Breast epithelium (tissue), 4 donors: Measurements from ENCODE around the gene GAB2. TPM values are rescaled to one million over a fixed set of nuclear protein-coding genes. Genes with fewer than 3 reads are reported as not detected.

ENCODE experiments used
- DNase-seq, 2 donors: peaks; one replicate each; pipeline ENCODE4 v3.0.0-alpha.2; 2019; ENCODE audit warnings: low spot score in 2 of 2
- H3K27ac ChIP-seq, 2 donors: fragments of 200-600 bp; sonication (generic) in 1 of 2; one replicate each; pipeline ENCODE4 v1.5.1; 2016 to 2019; ENCODE audit warnings: mild to moderate bottlenecking in 1 of 2
- H3K27me3 ChIP-seq, 2 donors: fragments of 200-600 bp; sonication (generic) in 1 of 2; one replicate each; pipeline versions ENCODE4 v1.5.1 to v1.6.0; 2017 to 2019; ENCODE audit warnings: control low read depth in 1 of 2, mild to moderate bottlenecking in 1 of 2
- H3K36me3 ChIP-seq: fragments of 200-600 bp; one replicate; pipeline ENCODE4 v1.5.1; 2019
- H3K4me1 ChIP-seq, 2 donors: fragments of 200-600 bp; sonication (generic); one replicate each; pipeline ENCODE4 v1.5.1; 2016 to 2019; ENCODE audit warnings: control low read depth in 1 of 2
- H3K4me3 ChIP-seq, 3 donors: fragments of 200-600 bp; sonication (generic); 1 replicate in 2 of 3; 2 replicates in 1 of 3; pipeline ENCODE4 v1.5.1; 2016 to 2019; ENCODE audit warnings: mild to moderate bottlenecking in 3 of 3, moderate library complexity in 2 of 3
- H3K9me3 ChIP-seq, 2 donors: fragments of 200-600 bp; sonication (generic) in 1 of 2; one replicate each; pipeline ENCODE4 v1.5.1; 2016 to 2019; ENCODE audit warnings: control low read depth in 1 of 2
- POLR2A ChIP-seq: fragments of 450-650 bp; IDR thresholded peaks from one replicate; pipeline ENCODE4 v1.6.1; 2016; ENCODE audit warnings: antibody characterized with exemption, mild to moderate bottlenecking, moderate library complexity
- POLR2AphosphoS5 ChIP-seq, 3 donors: sonication (generic); formaldehyde crosslinking; IDR thresholded peaks; one replicate each; pipeline ENCODE4 v1.6.1; 2017; ENCODE audit warnings: antibody characterized with exemption in 3 of 3
- intact Hi-C: fragments of 100-400 bp; cut with DNase I; formaldehyde crosslinking; loops from one replicate; pipeline ENCODE4 v1.15.1; 2023; ENCODE audit warnings: low total_unique reads
- total RNA-seq, 3 donors: library from RNA; depleted of rRNA; stranded (reverse); fragments of >200 nt; gene quantifications; one replicate each; pipeline ENCODE4 v1.1.0, GENCODE V29; 2016
- TF ChIP-seq, protein P1 (sequence below), 3 donors: fragments of 450-650 bp; IDR thresholded peaks; one replicate each; pipeline ENCODE4 v1.5.1; 2016 to 2017; ENCODE audit warnings: antibody characterized with exemption in 3 of 3, mild to moderate bottlenecking in 3 of 3, moderate library complexity in 3 of 3

The GAB2 gene
- total RNA-seq, 3 donors from 2014 or later: 22.9 to 43.8 (median 24.9) TPM

DNA sequence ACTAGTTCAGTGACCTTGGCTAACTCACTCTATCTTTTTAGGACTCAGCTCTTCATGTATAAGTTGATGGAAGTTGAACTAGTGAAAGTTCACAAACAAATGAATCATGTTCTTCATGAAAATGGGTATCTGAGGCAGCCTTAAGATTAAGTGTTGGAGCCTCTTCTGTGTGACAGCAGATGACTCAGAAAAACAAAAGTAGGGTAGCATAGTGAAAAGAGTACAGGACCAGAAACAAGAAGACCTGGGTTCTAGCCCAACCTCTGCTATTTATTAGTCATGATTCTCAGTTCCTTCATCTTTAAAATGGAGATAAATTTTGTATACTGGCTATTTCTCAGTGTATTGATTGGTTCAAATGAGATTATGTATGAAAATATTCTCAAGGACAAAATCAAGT is 168.7 kb downstream of the GAB2 start:
- DNase-seq: no peak
- intact Hi-C loops: no loop called here
- no peaks in the 10 kb centered on the region for H3K4me1 ChIP-seq
- H3K9me3 ChIP-seq: no peaks in the 10 kb centered on the region
- no peak overlapping the region for H3K4me3 ChIP-seq
- TF ChIP-seq, protein P1, sequence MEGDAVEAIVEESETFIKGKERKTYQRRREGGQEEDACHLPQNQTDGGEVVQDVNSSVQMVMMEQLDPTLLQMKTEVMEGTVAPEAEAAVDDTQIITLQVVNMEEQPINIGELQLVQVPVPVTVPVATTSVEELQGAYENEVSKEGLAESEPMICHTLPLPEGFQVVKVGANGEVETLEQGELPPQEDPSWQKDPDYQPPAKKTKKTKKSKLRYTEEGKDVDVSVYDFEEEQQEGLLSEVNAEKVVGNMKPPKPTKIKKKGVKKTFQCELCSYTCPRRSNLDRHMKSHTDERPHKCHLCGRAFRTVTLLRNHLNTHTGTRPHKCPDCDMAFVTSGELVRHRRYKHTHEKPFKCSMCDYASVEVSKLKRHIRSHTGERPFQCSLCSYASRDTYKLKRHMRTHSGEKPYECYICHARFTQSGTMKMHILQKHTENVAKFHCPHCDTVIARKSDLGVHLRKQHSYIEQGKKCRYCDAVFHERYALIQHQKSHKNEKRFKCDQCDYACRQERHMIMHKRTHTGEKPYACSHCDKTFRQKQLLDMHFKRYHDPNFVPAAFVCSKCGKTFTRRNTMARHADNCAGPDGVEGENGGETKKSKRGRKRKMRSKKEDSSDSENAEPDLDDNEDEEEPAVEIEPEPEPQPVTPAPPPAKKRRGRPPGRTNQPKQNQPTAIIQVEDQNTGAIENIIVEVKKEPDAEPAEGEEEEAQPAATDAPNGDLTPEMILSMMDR (IDR thresholded peaks at IDR 0.05): no peak
- TF ChIP-seq POLR2AphosphoS5 (IDR thresholded peaks at IDR 0.05): no peak
- no peak for TF ChIP-seq POLR2A
- H3K36me3 ChIP-seq: no peaks in the 10 kb centered on the region
- no peak overlapping the region for H3K27ac ChIP-seq
- H3K27me3 ChIP-seq: no peaks in the 10 kb centered on the region

DNA sequence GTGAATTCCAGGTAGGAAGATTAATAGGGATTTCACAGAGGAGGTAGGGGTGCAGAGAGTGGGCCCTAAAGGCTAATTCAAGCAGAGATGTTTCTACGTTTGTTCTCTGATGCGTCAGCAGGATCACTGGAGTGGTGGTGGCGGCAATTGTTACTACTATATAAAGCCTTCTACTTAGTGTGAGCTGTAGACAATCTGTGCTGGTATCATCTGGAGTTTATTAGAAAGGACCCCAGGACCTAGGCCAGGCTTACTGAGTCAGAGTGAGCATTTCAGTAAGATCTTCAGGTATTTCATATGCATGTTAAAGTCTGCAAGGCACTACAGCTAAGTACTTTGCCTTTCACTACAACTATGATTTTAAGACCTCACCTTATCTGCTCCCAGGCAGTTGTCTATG is 169.4 kb downstream of the GAB2 start:
- intact Hi-C loops: no loop called here
- no peaks in the 10 kb centered on the region for H3K9me3 ChIP-seq
- no peaks in the 10 kb centered on the region for H3K27me3 ChIP-seq
- DNase-seq: no peak
- H3K4me3 ChIP-seq: no peak overlapping the region
- no peak overlapping the region for H3K27ac ChIP-seq
- H3K36me3 ChIP-seq: no peaks in the 10 kb centered on the region
- H3K4me1 ChIP-seq: no peaks in the 10 kb centered on the region
- TF ChIP-seq POLR2AphosphoS5 (IDR thresholded peaks at IDR 0.05) (no peak), POLR2A (no peak)
- TF ChIP-seq, protein P1 (IDR thresholded peaks at IDR 0.05): no peak

GRCh38 chr11:78244546-78245255 is 172.9 kb downstream of the GAB2 start:
- Histone ChIP-seq H3K4me3 (no peak overlapping the region), H3K4me1 (no peaks in the 10 kb centered on the region), H3K27me3 (no peaks in the 10 kb centered on the region), H3K27ac (no peak overlapping the region), H3K36me3 (no peaks in the 10 kb centered on the region), H3K9me3 (peaks cover 0 to 4% of the 10 kb centered on the region in 2 donors)
- TF ChIP-seq, protein P1 (IDR thresholded peaks at IDR 0.05): no peak
- TF ChIP-seq POLR2A (no peak), POLR2AphosphoS5 (IDR thresholded peaks at IDR 0.05) (no peak)
- no peak for DNase-seq
- intact Hi-C loops: no loop called here

DNA sequence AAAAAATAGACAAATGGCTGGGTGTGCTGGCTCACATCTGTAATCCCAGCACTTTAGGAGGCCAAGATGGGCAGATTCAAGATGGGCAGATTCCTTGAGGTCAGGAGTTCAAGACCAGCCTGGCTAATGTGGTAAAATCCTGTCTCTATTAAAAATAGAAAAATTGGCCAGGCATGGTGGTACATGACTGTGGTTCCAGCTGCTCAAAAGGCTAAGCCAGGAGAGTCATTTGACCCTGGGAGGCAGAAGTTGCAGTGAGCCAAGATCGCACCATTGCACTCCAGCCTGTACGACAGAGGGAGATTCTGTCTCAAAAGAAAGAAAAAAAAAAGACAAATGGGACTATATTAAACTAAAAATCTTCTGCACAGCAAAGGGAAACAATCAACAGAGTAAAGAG is 173.5 kb downstream of the GAB2 start:
- Histone ChIP-seq H3K27me3 (no peaks in the 10 kb centered on the region), H3K4me1 (no peaks in the 10 kb centered on the region), H3K4me3 (no peak overlapping the region), H3K27ac (no peak overlapping the region), H3K9me3 (peaks cover 0 to 4% of the 10 kb centered on the region in 2 donors), H3K36me3 (no peaks in the 10 kb centered on the region)
- intact Hi-C loops: no loop called here
- DNase-seq: no peak
- TF ChIP-seq, protein P1 (IDR thresholded peaks at IDR 0.05): no peak
- TF ChIP-seq POLR2AphosphoS5 (IDR thresholded peaks at IDR 0.05) (no peak), POLR2A (no peak)

- no peaks in the 10 kb centered on the region for H3K36me3 ChIP-seq
- no peak for TF ChIP-seq POLR2A
- TF ChIP-seq, protein P1 (IDR thresholded peaks at IDR 0.05): no peak
- no peak for TF ChIP-seq POLR2AphosphoS5 (IDR thresholded peaks at IDR 0.05)
- H3K9me3 ChIP-seq: peaks cover 0 to 4% of the 10 kb centered on the region in 2 donors
- intact Hi-C loops: no loop called here
- H3K4me3 ChIP-seq: no peak overlapping the region
- H3K27me3 ChIP-seq: no peaks in the 10 kb centered on the region
- H3K27ac ChIP-seq: no peak overlapping the region
- no peaks in the 10 kb centered on the region for H3K4me1 ChIP-seq
- no peak for DNase-seq
Observed at GRCh38 chr11:78241475-78241874, 176.1 kb downstream of the GAB2 start.
